NAMALWA (cell line): ENCODE data around the gene FHIT.
"Not testable (repeated sequence)": the region's sequence is repeated elsewhere in the genome, so short reads cannot be mapped to it uniquely, and the experiment has no call there.

Experiments used
- DNase-seq: peaks from one replicate; pipeline ENCODE4 v3.0.0-alpha.2; 2015; ENCODE audit warnings: low spot score

The FHIT gene

GRCh38 chr3:59821274-59821673 lies 1430.0 kb downstream of the FHIT start:
- no peak for DNase-seq

- no peak for DNase-seq
Measured at GRCh38 chr3:59820352-59820934, 1430.8 kb downstream of the FHIT start.

- DNase-seq: no peak
Measured at GRCh38 chr3:59818919-59819300, 1432.3 kb downstream of the FHIT start.

GRCh38 chr3:59818033-59818918 lies 1433.0 kb downstream of the FHIT start:
- no peak for DNase-seq

GRCh38 chr3:59817511-59817910 lies 1433.7 kb downstream of the FHIT start:
- no peak for DNase-seq

- DNase-seq: no peak
Measured at GRCh38 chr3:59816312-59816711, 1434.9 kb downstream of the FHIT start.

- DNase-seq: no peak
Measured at GRCh38 chr3:59813148-59813538, 1438.1 kb downstream of the FHIT start.

GRCh38 chr3:59812237-59813147 lies 1438.8 kb downstream of the FHIT start:
- no peak for DNase-seq

- no peak for DNase-seq
Measured at GRCh38 chr3:59811160-59811559, 1440.1 kb downstream of the FHIT start.

GRCh38 chr3:59810606-59811005 lies 1440.6 kb downstream of the FHIT start:
- DNase-seq: no peak

- DNase-seq: peak; percentile 20
Measured at GRCh38 chr3:59809710-59810444, 1441.4 kb downstream of the FHIT start.

GRCh38 chr3:59809016-59809415 lies 1442.2 kb downstream of the FHIT start:
- DNase-seq: no peak

GRCh38 chr3:59808446-59808845 lies 1442.8 kb downstream of the FHIT start:
- no peak for DNase-seq

GRCh38 chr3:59803268-59803667 lies 1448.0 kb downstream of the FHIT start:
- DNase-seq: no peak

GRCh38 chr3:59802453-59802852 lies 1448.8 kb downstream of the FHIT start:
- DNase-seq: not testable (repeated sequence)

GRCh38 chr3:59802045-59802444 lies 1449.2 kb downstream of the FHIT start:
- DNase-seq: no peak

- no peak for DNase-seq
Measured at GRCh38 chr3:59800481-59800880, 1450.8 kb downstream of the FHIT start.

GRCh38 chr3:59798372-59799086 lies 1452.7 kb downstream of the FHIT start:
- no peak for DNase-seq

GRCh38 chr3:59797533-59797932 lies 1453.7 kb downstream of the FHIT start:
- no peak for DNase-seq

GRCh38 chr3:59796456-59796855 lies 1454.8 kb downstream of the FHIT start:
- no peak for DNase-seq

GRCh38 chr3:59795756-59796155 lies 1455.5 kb downstream of the FHIT start:
- DNase-seq: no peak
